ENCODE data around the gene ADAM22.
"Not testable (repeated sequence)": the region's sequence is repeated elsewhere in the genome, so short reads cannot be mapped to it uniquely, and the experiment has no call there.

The ADAM22 gene, protein sequence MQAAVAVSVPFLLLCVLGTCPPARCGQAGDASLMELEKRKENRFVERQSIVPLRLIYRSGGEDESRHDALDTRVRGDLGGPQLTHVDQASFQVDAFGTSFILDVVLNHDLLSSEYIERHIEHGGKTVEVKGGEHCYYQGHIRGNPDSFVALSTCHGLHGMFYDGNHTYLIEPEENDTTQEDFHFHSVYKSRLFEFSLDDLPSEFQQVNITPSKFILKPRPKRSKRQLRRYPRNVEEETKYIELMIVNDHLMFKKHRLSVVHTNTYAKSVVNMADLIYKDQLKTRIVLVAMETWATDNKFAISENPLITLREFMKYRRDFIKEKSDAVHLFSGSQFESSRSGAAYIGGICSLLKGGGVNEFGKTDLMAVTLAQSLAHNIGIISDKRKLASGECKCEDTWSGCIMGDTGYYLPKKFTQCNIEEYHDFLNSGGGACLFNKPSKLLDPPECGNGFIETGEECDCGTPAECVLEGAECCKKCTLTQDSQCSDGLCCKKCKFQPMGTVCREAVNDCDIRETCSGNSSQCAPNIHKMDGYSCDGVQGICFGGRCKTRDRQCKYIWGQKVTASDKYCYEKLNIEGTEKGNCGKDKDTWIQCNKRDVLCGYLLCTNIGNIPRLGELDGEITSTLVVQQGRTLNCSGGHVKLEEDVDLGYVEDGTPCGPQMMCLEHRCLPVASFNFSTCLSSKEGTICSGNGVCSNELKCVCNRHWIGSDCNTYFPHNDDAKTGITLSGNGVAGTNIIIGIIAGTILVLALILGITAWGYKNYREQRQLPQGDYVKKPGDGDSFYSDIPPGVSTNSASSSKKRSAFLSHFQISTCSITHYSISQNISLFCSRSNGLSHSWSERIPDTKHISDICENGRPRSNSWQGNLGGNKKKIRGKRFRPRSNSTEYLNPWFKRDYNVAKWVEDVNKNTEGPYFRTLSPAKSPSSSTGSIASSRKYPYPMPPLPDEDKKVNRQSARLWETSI

DNA sequence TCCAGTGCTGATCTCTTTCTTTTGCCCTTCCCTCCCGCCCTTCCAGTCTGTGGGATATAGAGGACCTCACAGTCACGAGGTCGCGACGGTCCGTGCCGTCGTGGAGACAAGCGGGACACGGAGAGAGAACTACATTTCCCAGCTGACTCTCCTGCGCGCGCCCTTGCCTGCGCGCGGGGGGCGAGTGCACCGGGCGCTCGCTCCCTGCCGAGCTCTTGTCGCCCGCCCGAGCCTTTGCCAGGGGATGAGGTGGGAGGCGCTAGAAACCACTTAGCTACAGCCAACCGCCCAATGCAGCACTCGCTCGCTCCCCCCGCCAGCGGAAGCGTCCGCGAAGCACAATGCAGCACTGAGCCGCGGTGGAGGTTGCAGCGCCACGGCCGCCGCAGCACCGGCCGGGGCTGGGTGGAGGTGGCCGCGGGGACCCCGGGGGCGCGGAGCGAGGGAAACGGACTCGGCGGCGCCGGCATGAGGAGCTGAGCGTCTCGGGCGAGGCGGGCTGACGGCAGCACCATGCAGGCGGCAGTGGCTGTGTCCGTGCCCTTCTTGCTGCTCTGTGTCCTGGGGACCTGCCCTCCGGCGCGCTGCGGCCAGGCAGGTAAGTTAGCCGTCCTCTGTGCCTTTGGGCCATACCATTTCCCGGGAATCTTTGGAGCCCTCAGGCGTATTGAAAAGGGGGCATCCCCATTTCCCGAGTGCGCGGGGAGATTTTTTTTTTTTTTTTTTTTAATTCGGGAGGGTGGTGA, at the start of gene ADAM22:
TSS of gene ADAM22 (plus strand) at position 299 of the 746 bp plus-strand sequence. CDS start at position 514, 215 bp downstream.
- ATAC-seq = peak; percentile 94

DNA sequence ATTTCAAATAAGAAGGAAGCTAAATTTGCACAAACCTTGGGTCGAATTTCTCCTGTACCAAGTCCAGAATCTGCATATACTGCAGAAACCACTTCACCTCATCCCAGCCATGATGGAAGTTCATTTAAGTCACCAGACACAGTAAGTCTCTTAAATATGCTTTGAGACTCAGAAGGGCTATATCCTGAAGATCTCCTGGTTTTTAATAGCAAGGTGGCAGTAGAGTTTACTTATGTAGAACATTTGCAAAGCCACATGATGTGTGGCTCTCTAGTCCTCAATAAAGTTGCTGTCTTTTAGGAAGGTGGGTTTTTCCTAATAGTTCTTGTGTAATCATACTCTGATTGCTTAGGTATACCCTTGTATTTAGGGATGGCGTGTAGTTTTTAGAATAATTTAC, 49.0 kb upstream of the ADAM22 start:
- ATAC-seq = no peak

DNA sequence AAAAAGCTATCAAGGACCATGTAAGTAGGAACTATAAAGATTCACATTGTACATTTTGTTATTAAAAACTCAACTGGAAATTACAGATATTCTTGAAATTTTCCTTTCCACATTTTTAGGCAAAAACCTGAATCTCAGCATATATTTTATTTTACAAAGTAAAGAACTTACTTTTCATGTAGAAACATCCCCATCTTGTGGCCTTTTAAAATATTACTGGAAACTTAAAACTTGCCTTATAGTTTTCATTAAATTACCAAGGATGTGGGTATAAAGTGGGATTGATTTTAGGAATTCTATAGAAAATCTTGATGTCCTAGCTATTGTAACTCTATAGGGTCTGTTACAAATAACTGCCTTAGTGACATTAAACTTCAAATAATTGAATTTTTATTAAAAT, 47.2 kb upstream of the ADAM22 start:
- ATAC-seq = no peak

DNA sequence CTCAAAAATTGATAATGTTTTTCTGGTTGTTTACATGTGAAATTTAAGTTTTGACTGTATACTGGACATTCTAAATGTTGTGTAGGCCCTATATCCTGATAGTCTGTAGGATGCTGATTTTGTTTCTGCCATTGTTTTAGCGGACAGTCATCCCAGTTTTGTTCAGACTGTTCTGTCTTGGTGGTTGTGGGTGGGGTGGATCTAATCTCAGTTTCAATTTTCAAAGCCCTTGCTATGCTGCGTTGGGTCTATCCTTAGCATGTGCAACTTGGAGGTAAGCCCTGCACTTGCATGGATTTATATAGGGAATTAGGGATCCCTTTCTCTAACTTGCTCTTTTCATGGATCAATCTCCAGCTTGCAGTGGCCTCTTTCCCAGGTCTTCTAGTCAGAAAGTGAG, 38.7 kb upstream of the ADAM22 start:
- ATAC-seq = no peak

DNA sequence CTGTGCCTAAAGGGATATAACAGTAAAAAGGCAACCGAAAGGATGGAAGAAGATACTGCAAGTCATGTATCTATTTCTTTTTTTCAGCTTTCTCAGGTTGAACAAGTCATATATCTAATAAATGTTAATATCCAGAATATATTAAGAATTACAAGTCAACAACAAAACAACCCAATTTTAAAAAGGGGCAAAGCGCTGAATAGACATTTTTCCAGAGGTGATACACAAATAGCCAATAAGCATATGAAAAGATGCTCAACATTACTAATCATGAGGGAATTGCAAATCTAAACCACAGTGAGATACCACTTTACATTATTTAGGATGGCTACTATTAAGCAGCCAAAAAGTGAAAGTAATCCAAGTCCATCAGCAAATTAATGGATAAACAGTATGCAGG, 34.8 kb upstream of the ADAM22 start:
- no peak for ATAC-seq

DNA sequence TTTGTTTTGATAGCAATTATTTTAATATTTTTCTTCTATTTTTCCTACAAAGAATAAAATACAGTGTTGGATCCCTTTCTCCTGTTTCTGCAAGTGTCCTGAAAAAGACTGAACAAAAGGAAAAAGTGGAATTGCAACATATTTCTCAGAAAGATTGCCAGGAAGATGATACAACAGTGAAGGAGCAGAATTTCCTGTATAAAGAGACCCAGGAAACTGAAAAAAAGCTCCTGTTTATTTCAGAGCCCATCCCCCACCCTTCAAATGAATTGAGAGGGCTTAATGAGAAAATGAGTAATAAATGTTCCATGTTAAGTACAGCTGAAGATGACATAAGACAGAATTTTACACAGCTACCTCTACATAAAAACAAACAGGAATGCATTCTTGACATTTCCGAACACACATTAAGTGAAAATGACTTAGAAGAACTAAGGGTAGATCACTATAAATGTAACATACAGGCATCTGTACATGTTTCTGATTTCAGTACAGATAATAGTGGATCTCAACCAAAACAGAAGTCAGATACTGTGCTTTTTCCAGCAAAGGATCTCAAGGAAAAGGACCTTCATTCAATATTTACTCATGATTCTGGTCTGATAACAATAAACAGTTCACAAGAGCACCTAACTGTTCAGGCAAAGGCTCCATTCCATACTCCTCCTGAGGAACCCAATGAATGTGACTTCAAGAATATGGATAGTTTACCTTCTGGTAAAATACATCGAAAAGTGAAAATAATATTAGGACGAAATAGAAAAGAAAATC, 26.7 kb upstream of the ADAM22 start:
- ATAC-seq = not testable (repeated sequence)

DNA sequence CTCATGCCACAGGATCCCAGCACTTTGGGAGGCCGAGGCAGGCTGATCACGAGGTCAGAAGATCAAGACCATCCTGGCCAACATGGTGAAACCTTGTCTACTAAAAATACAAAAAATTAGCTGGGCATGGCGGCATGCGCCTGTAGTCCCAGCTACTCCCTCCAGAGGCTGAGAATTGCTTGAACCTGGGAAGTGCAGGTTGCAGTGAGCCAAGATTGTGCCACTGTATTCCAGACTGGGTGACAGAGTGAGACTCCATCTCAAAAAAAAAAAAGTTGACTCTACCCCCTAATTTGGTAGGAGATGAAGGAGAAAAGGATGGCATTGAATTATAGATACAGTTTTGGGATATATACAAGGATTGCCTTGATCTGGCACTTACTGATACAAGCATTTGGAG, 25.2 kb upstream of the ADAM22 start:
- not testable (repeated sequence) for ATAC-seq

DNA sequence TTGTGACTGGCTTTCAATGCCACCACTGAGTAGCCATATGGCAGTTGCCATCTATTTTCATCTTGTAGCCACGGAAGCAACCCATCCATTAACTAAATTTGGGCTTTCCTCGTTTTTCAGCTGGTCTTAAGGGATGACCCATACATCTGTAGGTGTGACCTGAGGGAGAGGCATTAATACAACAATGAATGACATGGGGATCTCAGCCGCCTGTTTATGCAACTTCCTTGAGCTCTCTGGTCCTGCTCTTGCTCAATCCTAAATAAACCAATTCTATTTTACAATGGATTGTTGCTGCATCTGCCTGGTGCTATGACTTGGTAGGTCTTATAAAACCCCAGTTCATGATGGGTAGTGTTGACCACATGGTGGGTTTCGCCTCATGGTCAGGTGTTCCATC, 21.9 kb upstream of the ADAM22 start:
- no peak for ATAC-seq

DNA sequence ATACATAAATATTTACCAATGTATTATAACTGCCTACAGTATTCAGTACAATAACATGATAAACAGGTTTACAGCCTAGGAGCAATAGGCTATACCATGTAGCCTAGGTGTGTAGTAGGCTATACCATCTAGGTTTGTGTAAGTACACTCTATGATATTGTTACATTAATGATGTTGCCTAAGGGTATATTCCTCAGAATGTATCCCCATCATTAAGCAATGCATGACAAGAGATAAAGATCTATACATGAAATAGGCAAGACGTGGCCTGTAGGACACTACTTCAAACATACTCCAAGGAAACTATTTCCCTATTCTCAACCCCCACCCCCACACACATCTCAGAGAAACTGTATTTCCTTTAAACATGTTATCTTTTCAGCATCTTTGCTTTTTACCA, 15.3 kb upstream of the ADAM22 start:
- no peak for ATAC-seq

DNA sequence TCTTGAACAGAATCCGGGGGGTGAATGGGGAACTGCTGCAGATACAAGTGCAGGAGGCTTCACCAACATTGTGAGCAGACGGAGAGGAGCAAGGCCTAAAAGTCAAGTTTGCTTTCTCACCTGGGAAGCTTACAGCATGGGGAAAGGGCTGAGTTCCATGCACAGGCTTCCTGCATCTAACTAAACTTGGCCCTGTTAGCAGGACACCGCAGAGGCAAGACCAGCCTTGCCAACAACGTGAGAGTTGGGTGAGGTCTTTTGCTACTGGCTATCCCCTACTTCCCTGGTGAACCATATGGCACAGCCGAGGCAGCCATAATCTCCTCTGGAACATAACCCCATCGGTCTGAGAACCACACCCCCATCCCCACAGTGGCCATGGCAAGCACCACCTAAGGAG, 14.2 kb upstream of the ADAM22 start:
- no peak for ATAC-seq

DNA sequence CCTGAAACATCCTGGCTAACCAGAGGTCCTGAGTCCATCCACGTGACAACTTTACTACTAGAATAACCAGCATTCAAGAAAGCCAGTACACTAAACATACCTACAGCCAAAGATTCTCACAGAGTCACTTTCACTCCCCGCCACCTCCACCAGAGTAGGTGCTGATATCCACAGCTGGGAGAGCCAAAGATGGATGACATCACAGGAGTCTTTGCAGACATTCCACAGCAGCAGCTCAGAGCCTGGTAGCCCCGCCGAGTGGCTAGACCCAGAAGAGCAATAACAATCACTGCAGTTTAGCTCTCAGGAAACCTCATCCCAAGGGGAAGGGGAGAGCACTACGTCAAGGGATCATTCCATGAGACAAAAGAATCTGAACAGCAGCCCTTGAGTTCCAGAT, 13.5 kb upstream of the ADAM22 start:
- no peak for ATAC-seq

DNA sequence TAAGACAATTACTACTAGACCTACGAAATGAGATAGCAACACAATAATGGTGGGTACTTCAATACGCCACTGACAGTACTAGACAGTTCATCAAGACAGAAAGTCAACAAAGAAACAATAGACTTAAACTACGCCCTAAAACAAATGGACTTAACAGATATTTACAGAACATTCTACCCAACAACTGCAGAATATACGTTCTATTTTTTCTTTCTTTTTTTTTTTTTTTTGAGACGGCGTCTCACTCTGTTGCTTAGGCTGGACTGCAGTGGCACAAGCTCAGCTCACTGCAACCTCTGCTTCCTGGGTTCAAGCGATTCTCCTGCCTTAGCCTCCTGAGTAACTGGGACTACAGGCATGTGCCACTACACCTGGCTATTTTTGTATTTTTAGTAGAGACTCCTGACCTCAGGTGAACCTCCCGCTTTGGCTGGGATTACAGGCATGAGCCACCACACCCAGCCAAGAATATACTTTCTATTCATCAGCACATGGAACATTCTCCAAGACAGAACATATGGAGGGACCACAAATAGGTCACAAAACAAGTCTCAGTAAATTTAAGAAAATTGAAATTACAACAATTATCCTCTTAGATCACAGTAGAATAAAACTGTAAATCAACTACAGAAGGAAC, 11.2 kb upstream of the ADAM22 start:
- not testable (repeated sequence) for ATAC-seq

DNA sequence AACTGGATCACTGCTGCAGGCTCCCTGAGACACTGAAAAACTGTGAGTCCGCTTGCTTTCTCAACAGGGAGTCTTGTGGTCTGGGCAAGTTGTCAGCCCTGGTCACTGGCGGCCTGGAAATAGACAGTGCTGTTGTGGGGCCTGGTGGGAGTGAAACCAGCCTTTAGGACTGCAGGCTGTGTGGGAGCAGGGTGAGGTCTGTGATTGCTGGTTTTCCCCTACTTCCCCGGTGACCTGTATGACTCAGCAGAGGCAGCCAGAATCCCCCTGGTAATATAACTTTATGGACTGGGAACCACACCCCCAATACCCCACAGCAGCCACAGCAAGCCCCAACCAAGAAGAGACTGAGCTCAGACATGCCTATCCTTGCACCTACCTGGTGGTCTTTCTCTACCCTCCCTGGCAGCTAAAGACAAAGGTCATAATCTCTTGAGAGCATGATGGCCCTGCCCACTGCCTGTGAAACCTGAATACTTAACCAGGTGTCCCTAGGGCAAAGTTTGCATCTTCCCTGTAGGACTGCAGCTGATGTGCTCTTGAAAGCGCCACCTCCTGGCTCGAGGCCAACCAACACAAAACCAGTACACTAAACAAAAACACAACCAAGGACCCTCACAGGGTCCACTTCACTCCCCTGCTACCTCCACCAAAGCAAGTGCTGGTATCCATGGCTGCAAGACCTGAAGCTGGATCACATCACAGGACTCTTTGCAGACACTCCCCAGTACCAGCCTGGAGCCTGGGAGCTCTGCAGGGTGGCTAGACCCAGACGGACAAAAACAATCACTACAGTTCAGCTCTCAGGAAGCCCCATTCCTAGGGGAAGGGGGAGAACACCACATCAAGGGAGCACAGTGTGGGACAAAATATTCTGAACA, 7.2 kb upstream of the ADAM22 start:
- ATAC-seq = peak; percentile 51 to 53

DNA sequence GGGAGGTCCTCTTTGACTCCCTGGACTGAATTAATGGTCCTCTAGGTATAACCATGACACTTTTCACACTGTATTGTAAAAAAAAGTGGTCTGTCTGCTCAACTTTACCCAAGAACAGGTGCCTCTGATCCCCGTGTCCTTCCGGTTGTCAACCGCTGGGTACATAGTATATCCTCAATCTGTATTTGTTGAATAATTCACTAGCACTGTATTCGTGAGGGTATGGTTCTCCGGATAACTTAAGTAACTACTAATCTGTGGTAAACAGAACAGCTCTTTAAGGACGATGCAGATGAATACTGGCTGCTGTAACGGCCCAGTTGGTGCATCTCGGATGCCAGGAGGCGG, 472 bp upstream of the ADAM22 start:
- no peak for ATAC-seq

DNA sequence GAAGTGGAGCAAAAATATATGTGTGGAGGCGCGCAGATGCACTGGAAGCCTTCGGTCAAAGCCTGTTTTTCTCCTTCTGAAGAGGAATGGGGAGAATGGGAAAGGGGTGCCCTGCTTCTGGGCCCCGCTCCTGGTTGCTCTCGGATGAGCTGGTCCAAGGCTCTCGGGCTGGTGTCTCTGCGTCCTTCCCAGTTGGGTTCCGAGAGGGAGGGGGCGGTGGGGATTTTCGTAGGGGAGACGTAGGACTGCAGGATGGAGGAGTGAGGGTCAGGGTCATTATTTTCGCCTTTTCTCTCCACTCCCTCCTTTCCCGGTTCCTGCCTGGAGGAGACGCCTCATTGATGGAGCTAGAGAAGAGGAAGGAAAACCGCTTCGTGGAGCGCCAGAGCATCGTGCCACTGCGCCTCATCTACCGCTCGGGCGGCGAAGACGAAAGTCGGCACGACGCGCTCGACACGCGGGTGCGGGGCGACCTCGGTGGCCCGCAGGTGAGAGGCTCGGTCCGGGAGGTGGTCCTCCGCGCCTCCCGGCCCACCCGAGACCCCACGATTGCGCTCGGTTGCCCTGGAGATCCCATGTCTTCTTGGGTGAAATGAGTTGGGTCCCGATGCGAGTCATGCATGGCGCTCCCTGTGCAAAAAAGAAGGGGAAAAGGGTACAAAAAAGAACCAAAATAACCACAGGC, 790 bp downstream of the ADAM22 start:
- ATAC-seq = no peak

DNA sequence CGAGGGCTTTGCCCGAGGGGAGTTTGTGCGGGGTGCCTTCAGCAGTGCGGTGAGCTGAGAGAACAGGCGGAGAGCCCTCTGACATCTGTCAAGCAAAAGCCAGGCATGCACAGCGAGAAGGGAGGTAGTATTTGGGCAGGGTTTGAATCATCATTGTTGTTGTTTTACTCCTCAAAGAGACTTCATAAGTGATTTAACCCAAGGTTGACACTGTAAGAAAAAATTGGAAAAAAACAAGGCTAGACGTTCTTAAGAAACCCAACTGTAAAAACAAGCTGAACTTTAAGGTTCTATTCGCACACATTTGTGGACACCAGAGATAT, 1.3 kb downstream of the ADAM22 start:
- ATAC-seq = no peak

DNA sequence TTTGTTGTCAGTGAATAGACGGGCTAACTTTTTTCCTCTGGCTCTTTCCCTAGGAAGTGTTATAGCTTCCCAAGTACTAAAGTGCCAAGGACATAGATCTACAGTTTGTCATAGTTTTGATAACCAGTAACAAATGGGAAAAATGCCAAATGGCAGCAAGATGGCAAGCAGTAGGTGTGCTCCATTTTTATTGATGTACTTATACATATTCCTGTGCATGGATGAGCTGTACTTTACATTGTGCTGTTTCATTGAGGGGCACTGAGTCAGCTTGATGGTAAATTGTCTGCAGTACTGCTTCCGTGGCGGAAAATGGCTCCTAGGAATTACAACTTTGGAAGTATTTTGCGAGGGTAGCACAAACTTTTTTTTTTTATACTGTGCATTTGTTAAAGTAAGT, 7.1 kb downstream of the ADAM22 start:
- no peak for ATAC-seq

DNA sequence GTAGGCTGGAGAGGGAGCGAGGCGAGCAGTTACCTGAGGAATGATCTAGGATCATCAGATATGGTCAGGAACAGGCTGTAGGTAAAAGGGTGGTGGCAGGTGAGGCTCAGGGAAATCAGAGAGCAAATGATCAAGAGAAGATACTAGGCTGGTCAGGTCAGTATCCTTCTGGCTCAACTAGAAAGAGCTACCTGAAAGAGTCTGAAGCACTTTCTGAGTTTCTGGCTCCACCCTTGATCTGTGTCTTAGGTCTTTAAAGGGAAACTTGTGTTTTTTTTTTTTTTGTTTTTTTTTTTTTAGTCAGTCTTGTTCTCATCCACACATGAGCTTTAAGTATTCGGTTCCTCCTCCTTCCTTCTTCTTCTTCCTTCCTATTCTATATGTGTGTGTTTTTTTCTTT, 10.5 kb downstream of the ADAM22 start:
- ATAC-seq = no peak

DNA sequence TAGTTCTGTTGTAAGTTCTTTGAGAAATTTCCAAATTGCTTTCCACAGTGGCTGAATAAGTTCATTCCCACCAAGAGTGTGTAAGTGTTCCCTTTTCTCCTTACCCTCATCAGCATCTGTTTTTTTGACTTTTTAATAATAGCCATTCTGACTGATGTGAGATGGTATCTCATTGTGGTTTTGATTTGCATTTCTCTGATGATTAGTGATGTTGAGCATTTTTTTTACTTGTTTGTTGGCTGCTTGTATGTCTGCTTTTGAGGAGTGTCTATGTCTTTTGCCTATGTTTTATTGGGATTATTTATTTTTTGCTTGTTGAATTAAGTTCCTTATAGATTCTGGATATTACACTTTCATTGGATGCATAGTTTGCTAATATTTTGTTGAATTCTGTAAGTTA, 11.9 kb downstream of the ADAM22 start:
- not testable (repeated sequence) for ATAC-seq

DNA sequence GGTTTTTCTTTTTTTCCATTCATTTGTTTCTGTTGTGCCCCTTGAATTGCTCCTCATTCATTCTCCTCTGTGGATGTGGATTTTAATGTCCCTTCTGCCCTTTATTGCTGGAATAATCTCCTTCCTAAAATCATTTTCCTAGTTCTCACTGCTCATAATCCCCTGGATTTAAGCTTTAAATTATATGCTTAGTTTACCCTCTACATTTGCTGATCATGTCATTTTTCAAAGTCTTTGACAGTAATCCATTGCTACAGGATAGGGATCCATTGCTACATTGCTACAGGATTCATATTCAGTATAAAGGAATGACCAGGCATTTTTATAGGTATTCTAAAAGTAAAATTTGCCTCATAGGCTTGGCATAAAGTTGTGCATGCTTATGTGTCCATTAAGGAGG, 14.3 kb downstream of the ADAM22 start:
- no peak for ATAC-seq
